Measurements from ENCODE around the gene PRKCA. TPM values are rescaled to one million over a fixed set of nuclear protein-coding genes. Genes with fewer than 3 reads are reported as not detected.

PRKCA gene
- total and polyA plus RNA-seq, 2 of the 13 experiments (the other 11 are each of a cell fraction or from before 2014, with no cell fraction given): 18.5 to 21.5 TPM

DNA sequence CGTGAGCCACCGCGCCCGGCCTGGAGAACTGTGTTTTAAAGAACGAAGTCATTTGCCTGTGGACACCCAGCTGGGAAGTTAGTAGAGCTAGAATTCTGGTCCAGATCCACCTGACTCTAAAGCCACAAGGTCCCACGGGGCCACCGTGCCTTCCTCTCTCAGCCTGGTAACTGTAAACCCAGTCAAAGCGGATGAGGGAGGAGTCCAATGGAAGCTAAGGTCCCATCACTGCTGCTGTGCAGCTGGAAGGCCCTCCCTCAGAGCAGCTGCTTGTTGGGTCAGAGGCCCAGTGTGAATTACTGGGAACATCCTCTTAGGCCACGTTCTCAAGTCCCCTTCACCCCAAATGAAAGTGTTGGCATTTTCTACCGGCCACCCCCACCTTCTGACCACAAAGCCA, 483.7 kb downstream of the PRKCA start:
- no TSS peak for BruUV-seq (replicated peaks)
- H3K36me3 ChIP-seq (replicated peaks in 1 of 2; ENCODE audit: control insufficient read depth in 1 of 2, insufficient read depth in 2 of 2, low read length in 2 of 2): peaks cover 20 to 43% of the 10 kb centered on the region in 2 experiments; a peak in 4 of 5 replicates
- in situ Hi-C loops (cut with HindIII; ENCODE audit: extremely low pct_ligation_motif_present, low pct_unique_long_range_greater_than_20kb): no loop called here
- ChIA-PET POLR2A (no interaction called here), CTCF (ENCODE audit: low intra/inter-chr PET ratio, low total read pairs) (no interaction called here)
- no peak overlapping the region for H3K4me3 ChIP-seq (replicated peaks in 1 of 3; ENCODE audit: insufficient read depth in 1 of 3, low read depth in 2 of 3, low read length in 3 of 3)
- no peak for DNase-seq (ENCODE audit: low spot score)
- no peak for FAIRE-seq
- intact Hi-C loops (cut with micrococcal nuclease; ENCODE audit: unreplicated experiment): no loop called here
- no peak overlapping the region for H2AFZ ChIP-seq (ENCODE audit: low read length)
- H4K20me1 ChIP-seq (ENCODE audit: insufficient read depth, low read length): no peaks in the 10 kb centered on the region
- H3K4me1 ChIP-seq (ENCODE audit: insufficient read depth, low read length): no peaks in the 10 kb centered on the region
- no peak for ATAC-seq
- WGBS (ENCODE audit: low lambda C conversion rate): 98% methylated on average over 9 of the region's 10 CpGs
- no peak overlapping the region for H3K27ac ChIP-seq (ENCODE audit: extremely low read length, insufficient read depth, low read length)
- H3K79me2 ChIP-seq (ENCODE audit: insufficient read depth, low read length): no peaks in the 10 kb centered on the region
- no peaks in the 10 kb centered on the region for H3K9me3 ChIP-seq (ENCODE audit: low read length)
- H3K27me3 ChIP-seq (ENCODE audit: control insufficient read depth in 1 of 2, insufficient read depth in 2 of 2, low read length in 2 of 2): no peaks in the 10 kb centered on the region
- no peak overlapping the region for H3K4me2 ChIP-seq (ENCODE audit: low read depth, low read length)
- H3K9ac ChIP-seq (ENCODE audit: insufficient read depth, low read depth, low read length): no peak overlapping the region
- no peak for TF ChIP-seq MATR3 (CRISPR knock-in tag; IDR thresholded peaks at IDR 0.05)
- TF ChIP-seq ZNF790 (CRISPR knock-in tag; IDR thresholded peaks at IDR 0.05; ENCODE audit: borderline replicate concordance): no peak
- no peak for TF ChIP-seq KDM4B (CRISPR knock-in tag; IDR thresholded peaks at IDR 0.05)
- TF ChIP-seq, protein P1, sequence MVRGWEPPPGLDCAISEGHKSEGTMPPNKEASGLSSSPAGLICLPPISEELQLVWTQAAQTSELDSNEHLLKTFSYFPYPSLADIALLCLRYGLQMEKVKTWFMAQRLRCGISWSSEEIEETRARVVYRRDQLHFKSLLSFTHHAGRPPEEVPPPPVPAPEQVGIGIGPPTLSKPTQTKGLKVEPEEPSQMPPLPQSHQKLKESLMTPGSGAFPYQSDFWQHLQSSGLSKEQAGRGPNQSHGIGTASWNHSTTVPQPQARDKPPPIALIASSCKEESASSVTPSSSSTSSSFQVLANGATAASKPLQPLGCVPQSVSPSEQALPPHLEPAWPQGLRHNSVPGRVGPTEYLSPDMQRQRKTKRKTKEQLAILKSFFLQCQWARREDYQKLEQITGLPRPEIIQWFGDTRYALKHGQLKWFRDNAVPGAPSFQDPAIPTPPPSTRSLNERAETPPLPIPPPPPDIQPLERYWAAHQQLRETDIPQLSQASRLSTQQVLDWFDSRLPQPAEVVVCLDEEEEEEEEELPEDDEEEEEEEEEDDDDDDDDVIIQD (CRISPR knock-in tag; IDR thresholded peaks at IDR 0.05; ENCODE audit: low read depth): no peak
- TF ChIP-seq JUNB (CRISPR knock-in tag; IDR thresholded peaks at IDR 0.05; ENCODE audit: borderline replicate concordance): no peak
- TF ChIP-seq ZNF460 (CRISPR knock-in tag; IDR thresholded peaks at IDR 0.05; ENCODE audit: borderline replicate concordance): no peak
- no peak for TF ChIP-seq TOE1 (CRISPR knock-in tag; IDR thresholded peaks at IDR 0.05)
- TF ChIP-seq NCOA1 (CRISPR knock-in tag; IDR thresholded peaks at IDR 0.05): no peak
- no peak for TF ChIP-seq NONO (IDR thresholded peaks at IDR 0.05)
- no peak for TF ChIP-seq NONO (CRISPR knock-in tag; conservative IDR thresholded peaks at IDR 0.05)
- no peak for TF ChIP-seq YY1 (IDR thresholded peaks at IDR 0.05; ENCODE audit: insufficient read depth, insufficient replicate concordance, low read depth, low read length)
- TF ChIP-seq, protein P2, sequence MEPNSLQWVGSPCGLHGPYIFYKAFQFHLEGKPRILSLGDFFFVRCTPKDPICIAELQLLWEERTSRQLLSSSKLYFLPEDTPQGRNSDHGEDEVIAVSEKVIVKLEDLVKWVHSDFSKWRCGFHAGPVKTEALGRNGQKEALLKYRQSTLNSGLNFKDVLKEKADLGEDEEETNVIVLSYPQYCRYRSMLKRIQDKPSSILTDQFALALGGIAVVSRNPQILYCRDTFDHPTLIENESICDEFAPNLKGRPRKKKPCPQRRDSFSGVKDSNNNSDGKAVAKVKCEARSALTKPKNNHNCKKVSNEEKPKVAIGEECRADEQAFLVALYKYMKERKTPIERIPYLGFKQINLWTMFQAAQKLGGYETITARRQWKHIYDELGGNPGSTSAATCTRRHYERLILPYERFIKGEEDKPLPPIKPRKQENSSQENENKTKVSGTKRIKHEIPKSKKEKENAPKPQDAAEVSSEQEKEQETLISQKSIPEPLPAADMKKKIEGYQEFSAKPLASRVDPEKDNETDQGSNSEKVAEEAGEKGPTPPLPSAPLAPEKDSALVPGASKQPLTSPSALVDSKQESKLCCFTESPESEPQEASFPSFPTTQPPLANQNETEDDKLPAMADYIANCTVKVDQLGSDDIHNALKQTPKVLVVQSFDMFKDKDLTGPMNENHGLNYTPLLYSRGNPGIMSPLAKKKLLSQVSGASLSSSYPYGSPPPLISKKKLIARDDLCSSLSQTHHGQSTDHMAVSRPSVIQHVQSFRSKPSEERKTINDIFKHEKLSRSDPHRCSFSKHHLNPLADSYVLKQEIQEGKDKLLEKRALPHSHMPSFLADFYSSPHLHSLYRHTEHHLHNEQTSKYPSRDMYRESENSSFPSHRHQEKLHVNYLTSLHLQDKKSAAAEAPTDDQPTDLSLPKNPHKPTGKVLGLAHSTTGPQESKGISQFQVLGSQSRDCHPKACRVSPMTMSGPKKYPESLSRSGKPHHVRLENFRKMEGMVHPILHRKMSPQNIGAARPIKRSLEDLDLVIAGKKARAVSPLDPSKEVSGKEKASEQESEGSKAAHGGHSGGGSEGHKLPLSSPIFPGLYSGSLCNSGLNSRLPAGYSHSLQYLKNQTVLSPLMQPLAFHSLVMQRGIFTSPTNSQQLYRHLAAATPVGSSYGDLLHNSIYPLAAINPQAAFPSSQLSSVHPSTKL (CRISPR knock-in tag; IDR thresholded peaks at IDR 0.05): no peak
- TF ChIP-seq NFE2L1 (CRISPR knock-in tag; IDR thresholded peaks at IDR 0.05; ENCODE audit: borderline replicate concordance): no peak
- TF ChIP-seq ZNF713 (CRISPR knock-in tag; IDR thresholded peaks at IDR 0.05): no peak
- TF ChIP-seq, protein P3, sequence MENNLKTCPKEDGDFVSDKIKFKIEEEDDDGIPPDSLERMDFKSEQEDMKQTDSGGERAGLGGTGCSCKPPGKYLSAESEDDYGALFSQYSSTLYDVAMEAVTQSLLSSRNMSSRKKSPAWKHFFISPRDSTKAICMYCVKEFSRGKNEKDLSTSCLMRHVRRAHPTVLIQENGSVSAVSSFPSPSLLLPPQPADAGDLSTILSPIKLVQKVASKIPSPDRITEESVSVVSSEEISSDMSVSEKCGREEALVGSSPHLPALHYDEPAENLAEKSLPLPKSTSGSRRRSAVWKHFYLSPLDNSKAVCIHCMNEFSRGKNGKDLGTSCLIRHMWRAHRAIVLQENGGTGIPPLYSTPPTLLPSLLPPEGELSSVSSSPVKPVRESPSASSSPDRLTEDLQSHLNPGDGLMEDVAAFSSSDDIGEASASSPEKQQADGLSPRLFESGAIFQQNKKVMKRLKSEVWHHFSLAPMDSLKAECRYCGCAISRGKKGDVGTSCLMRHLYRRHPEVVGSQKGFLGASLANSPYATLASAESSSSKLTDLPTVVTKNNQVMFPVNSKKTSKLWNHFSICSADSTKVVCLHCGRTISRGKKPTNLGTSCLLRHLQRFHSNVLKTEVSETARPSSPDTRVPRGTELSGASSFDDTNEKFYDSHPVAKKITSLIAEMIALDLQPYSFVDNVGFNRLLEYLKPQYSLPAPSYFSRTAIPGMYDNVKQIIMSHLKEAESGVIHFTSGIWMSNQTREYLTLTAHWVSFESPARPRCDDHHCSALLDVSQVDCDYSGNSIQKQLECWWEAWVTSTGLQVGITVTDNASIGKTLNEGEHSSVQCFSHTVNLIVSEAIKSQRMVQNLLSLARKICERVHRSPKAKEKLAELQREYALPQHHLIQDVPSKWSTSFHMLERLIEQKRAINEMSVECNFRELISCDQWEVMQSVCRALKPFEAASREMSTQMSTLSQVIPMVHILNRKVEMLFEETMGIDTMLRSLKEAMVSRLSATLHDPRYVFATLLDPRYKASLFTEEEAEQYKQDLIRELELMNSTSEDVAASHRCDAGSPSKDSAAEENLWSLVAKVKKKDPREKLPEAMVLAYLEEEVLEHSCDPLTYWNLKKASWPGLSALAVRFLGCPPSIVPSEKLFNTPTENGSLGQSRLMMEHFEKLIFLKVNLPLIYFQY (CRISPR knock-in tag; IDR thresholded peaks at IDR 0.05; ENCODE audit: borderline replicate concordance): no peak
- TF ChIP-seq RBFOX2 (IDR thresholded peaks at IDR 0.05; ENCODE audit: low read depth, low read length): no peak
- TF ChIP-seq YEATS2 (CRISPR knock-in tag; IDR thresholded peaks at IDR 0.05; ENCODE audit: borderline replicate concordance): no peak
- no peak for TF ChIP-seq REXO4 (CRISPR knock-in tag; IDR thresholded peaks at IDR 0.05; ENCODE audit: borderline replicate concordance)

Measured in HepG2 (cell line).